Glomerular endothelial cell (primary cell): ENCODE data around the gene EGFR. TPM values are rescaled to one million over a fixed set of nuclear protein-coding genes. Genes with fewer than 3 reads are reported as not detected.

Experiments used
- DNase-seq: peaks from one replicate; pipeline ENCODE4 v3.0.0-alpha.2; 2011; ENCODE audit warnings: low read depth, low spot score; ENCODE audit errors: extremely low read depth
- total RNA-seq: library from RNA; depleted of rRNA; stranded (reverse); fragments of >200 nt; gene quantifications from 2 replicates; pipeline ENCODE4 v1.2.3, GENCODE V29; 2015

Gene EGFR
- total RNA-seq, 1 donor from 2014 or later = 21.7 TPM

GRCh38 chr7:55078465-55079372 is 59.9 kb downstream of the EGFR start:
- no peak for DNase-seq

- no peak for DNase-seq
Observed at GRCh38 chr7:55080000-55080623, 61.3 kb downstream of the EGFR start.

GRCh38 chr7:55081068-55081467 is 62.3 kb downstream of the EGFR start:
- no peak for DNase-seq

DNA sequence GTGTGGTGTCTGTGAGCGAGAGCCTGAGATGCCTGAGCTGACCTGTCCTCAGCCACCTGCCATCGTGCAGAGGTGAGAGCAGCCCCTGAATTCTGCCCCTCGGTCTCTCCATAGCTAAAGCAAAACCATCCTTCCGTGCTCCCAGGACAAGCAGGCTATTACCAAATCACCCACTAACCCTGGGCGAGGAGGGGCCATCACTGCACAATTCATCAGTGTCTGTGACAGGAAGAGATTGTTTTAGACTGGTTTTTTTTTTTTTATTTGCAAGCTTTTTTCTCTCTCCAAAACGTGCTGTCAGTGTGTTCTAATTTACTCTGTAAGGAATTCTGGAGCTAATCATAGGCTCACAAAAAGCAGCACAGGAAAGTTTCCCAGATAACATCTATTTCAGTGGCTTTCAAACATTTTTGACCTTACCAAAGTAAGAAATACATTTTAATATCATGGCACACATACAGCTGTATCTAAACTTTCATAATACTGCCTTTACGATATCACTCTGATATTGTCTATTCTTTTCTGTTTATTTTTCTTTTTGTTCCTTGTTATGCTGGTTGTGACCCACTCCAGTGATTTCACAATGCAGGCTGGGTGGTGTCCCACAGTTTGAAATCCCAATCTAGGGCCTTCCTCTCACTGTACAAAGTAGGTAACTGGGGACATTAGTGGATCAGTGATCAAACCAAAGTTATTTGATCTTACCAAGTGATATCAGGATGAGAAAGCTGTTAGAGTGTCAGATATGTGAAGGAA is 62.8 kb downstream of the EGFR start:
- DNase-seq = no peak

DNA sequence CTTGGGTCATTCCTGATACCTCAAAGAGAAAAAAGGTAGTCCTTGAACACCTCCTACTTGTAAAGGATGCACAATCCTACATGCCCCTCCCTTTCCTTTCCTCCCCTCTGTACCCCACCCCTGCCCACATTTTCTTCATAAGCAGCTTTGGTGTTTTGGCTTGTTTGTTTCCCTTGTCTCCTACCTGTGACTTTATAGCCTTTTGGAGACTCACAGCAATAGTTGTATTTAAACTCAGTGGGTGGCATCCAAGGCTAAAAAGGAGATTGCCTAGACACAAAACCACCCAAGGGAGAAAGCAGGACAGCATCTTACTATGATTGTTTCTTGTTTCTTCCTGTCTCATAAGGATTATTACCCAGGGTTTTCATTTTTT is 63.4 kb downstream of the EGFR start:
- no peak for DNase-seq

- DNase-seq = no peak
Observed at GRCh38 chr7:55083206-55083605, 64.4 kb downstream of the EGFR start.

DNA sequence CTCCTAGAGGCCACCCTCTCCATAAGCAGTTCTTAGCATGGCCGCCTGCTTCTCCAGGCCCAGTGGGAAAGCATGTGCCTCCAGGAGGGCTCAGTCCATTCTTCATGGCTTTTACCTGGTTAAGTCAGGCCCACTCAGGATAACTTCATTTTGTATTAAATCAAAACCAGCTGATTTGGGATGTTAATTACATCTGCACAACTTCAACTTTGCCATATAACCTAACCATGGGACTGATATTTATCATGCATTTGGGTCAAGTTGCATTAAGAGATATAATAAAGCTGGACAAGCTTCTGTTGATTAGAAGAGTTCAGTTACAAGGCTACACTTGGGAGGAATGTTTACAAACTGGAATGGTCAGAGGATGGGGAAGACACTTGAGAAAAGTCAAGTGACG is 65.5 kb downstream of the EGFR start:
- DNase-seq = no peak

DNA sequence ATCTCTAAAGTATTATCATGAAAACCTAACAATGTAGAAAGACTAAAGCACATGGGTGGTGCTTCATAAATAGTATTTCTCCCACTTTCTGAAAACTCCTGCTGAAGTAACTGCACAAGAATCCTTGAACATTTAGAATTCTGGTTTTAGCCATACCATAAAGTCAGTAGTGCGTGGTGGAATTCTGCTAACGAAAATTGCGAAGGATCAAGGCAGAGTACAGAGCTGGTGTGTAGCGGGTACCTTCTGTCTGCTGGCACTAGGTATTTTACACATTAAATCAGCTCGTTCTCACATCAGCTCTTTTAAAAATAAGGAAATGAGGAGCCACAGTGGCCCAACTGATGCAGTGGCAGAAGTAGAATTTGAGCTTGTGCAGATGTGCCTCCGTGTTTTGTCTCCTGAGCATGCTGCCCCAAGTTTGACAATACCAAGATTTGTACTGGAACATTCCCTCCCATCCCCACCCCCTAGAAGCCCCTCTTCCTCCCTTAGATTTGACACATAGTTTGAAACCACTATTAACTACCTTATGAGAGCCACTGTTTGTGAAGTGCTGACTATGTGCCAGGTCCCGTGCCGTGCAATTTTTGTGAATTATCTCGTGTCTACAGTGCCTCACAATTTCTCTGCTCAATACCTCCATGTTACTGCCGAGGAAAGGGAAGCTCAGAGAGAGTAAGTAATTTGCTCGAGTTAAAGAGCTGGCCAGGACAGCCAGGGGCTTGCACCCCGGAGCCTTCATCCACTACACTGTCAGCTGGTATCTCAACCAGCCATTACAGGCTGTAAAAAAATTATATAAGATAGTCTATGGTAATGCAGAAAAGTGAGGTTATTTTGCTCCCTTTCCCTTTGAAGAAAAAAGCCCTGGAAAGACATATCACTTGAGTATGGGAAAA is 66.9 kb downstream of the EGFR start:
- DNase-seq = no peak

GRCh38 chr7:55086413-55087201 is 67.8 kb downstream of the EGFR start:
- DNase-seq = no peak

DNA sequence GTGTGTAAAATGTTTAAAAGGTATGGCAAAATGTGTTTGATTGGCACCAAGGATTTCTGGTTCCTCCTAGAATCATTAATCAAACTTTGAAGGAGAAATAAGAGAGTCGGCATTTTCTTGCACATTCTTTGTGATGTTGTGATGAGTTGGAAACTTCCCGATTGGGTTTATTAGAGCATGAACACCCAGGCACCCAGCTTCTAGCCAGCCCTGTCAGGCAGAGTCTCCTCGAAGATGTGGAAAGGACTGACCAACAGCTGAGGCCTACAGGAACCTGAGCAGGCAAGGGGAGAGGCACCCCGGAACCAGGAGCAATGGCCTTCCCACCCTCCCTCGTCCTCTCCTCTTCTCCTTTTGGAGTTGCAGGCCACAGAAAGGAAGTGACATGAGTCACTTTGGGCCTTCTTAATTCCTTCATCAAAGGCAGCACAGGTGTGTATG is 68.7 kb downstream of the EGFR start:
- DNase-seq = no peak

DNA sequence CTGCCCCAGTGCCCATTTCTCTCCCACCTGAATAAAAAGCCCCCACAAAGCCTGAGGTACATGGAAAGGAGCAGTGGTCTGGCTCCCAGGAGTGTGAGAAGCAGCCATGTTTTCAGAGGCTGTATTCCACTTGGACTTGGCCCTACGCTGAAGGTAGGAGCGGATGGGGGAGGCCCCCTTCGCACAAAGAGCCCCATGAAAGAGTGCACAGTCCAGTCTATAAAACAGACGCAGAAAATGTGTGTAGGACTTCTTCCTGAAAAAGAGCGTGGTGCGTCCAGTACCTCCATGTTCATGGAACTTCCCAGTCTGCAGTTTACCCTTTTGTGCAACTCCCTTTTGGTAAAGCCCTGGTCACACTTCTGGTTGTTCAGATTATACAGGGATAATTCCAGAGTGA is 69.3 kb downstream of the EGFR start:
- DNase-seq = no peak

DNA sequence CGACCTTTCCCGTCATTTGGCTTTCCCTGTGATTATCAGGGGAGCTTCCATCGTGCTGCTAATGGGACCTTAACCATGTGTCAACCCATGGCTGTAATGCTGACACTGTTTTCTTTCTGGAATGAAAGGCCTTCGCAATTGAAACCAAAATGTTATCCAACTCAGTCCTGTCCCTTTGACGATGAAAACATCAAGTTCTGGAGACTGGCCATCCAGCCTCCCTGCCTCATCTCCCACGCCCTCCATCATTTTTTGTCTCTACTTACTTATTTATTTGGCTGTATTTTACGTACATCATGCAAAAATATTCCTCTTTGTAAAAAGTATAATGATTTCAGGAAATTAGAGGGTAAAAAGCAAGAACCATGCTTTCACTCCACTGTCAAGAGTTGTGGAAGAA is 69.8 kb downstream of the EGFR start:
- DNase-seq = no peak

DNA sequence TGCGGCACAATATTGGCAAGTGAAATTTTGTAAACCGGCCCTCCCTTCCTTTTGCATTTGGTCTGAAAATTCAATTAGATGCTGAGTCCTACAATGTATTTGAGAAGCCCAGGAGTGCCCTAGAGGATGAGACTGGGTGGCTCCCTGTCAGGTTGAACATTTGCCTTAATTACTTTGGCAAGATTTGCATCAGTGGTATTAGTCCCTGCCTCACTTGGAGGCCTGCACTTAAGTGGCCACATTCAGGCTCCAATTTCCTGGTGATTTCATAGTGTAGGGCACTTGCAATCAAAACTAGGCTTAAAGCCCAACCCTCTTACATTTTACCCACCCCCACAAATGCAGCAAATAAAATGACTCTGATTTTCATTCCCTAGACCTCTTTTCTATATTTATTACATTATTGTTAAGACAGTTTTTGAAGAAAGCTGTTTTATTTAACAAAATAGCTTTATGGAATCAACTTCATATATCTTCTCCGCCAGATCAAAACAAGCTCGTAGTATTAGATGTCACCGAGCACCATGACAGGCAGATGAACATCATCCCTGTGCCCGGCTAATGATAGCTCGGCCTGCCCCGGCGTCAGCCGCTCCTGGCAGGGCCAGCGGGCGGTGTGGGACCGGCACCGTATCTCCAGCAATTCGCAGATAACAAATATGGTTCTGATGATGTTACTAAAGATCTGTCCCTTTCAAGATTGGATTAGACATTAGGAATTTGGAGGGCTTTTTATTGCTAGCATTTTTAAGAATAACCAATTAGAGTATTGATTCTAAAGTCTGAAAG is 73.6 kb downstream of the EGFR start:
- no peak for DNase-seq

- DNase-seq = no peak
Observed at GRCh38 chr7:55092975-55093373, 74.2 kb downstream of the EGFR start.

DNA sequence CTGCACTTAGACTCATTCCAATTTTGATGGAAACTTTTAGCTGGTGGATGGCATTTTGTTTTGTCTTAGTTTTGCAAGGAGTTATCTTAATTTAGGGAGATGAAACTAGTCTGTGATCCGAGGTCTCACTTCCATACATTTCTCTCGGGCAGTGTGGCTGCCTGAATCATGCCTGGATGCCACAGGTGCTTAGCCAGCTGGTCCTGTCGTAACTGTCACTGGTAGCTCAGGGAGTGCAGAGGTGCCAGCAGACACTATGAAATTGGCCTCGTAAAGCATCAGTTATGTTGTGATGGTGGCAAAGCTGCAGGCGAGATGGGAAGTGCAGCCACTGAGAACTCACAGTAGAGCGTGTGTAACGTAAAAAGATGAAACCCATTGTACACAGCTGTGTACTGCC is 74.9 kb downstream of the EGFR start:
- no peak for DNase-seq

GRCh38 chr7:55094092-55094690 is 75.4 kb downstream of the EGFR start:
- no peak for DNase-seq

- no peak for DNase-seq
Observed at GRCh38 chr7:55095672-55096071, 76.9 kb downstream of the EGFR start.

- DNase-seq = no peak
Observed at GRCh38 chr7:55096323-55096722, 77.5 kb downstream of the EGFR start.

- no peak for DNase-seq
Observed at GRCh38 chr7:55097100-55097499, 78.3 kb downstream of the EGFR start.
